ENCODE data around the gene UFC1.

DNA sequence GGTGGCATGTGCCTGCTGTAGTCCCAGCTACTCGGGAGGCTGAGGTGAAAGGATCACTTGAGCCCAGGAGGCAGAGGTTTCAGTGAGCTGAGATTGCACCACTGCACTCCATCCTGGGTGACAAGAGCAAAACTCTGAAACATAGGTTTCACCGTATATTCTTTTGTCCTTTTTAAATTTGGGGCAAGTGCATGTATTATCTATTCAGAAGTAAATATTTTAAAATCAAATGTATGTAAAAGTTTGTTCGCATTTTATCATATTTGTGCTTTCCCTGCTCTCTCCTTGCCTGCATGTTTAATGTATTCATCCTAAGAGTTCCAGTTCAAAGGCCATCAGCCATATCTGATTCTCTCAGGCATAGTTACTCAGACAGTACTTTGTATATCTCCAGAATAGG is 7.9 kb upstream of the UFC1 start:
- TF ChIP-seq EZH2 (IDR thresholded peaks at IDR 0.05; ENCODE audit: insufficient read depth, low read length), result no peak
- TF ChIP-seq, protein P1, sequence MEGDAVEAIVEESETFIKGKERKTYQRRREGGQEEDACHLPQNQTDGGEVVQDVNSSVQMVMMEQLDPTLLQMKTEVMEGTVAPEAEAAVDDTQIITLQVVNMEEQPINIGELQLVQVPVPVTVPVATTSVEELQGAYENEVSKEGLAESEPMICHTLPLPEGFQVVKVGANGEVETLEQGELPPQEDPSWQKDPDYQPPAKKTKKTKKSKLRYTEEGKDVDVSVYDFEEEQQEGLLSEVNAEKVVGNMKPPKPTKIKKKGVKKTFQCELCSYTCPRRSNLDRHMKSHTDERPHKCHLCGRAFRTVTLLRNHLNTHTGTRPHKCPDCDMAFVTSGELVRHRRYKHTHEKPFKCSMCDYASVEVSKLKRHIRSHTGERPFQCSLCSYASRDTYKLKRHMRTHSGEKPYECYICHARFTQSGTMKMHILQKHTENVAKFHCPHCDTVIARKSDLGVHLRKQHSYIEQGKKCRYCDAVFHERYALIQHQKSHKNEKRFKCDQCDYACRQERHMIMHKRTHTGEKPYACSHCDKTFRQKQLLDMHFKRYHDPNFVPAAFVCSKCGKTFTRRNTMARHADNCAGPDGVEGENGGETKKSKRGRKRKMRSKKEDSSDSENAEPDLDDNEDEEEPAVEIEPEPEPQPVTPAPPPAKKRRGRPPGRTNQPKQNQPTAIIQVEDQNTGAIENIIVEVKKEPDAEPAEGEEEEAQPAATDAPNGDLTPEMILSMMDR (IDR thresholded peaks at IDR 0.05; ENCODE audit: insufficient read depth, low read depth, low read length), result no peak
